H7 (cell line): Measurements from ENCODE around the gene BPI. TPM values are rescaled to one million over a fixed set of nuclear protein-coding genes. Genes with fewer than 3 reads are reported as not detected.
"Not testable (repeated sequence)": the region's sequence is repeated elsewhere in the genome, so short reads cannot be mapped to it uniquely, and the experiment has no call there.

Experiments
- DNase-seq: peaks from one replicate; pipeline ENCODE4 v3.0.0; 2012
- H3K27me3 ChIP-seq: 2 replicates; pipeline ENCODE4 v1.6.0; 2011; ENCODE audit warnings: mild to moderate bottlenecking, low read length; ENCODE audit not compliant: control insufficient read depth, insufficient read depth
- H3K36me3 ChIP-seq: replicated peaks from 2 replicates; pipeline ENCODE4 v1.5.1; 2011; ENCODE audit warnings: low read length; ENCODE audit not compliant: control insufficient read depth, insufficient read depth
- H3K4me3 ChIP-seq: 2 replicates; pipeline ENCODE4 v1.5.1; 2011; ENCODE audit warnings: low read depth, mild to moderate bottlenecking, control low read depth, low read length, moderate library complexity; ENCODE audit not compliant: insufficient read depth
- total RNA-seq: library from RNA; depleted of rRNA; stranded (reverse); fragments of >200 nt; shearing (Covaris generic); gene quantifications from 2 replicates; pipeline ENCODE4 v1.2.3, GENCODE V29; 2014; rRNA removed

Gene BPI
- total RNA-seq, 1 experiment from 2014 or later: not detected

GRCh38 chr20:38363004-38363747 is 59.2 kb downstream of the BPI start:
- Histone ChIP-seq H3K4me3 (no peak overlapping the region), H3K27me3 (no peaks in the 10 kb centered on the region), H3K36me3 (no peaks in the 10 kb centered on the region)
- DNase-seq: no peak

GRCh38 chr20:38369389-38369788 is 65.4 kb downstream of the BPI start:
- Histone ChIP-seq H3K27me3 (no peaks in the 10 kb centered on the region), H3K36me3 (no peaks in the 10 kb centered on the region), H3K4me3 (no peak overlapping the region)
- peak; percentile 73 for DNase-seq

- H3K36me3 ChIP-seq: no peaks in the 10 kb centered on the region
- H3K27me3 ChIP-seq: no peaks in the 10 kb centered on the region
- no peak for DNase-seq
- no peak overlapping the region for H3K4me3 ChIP-seq
Observed at GRCh38 chr20:38372806-38373205, 68.8 kb downstream of the BPI start.

DNA sequence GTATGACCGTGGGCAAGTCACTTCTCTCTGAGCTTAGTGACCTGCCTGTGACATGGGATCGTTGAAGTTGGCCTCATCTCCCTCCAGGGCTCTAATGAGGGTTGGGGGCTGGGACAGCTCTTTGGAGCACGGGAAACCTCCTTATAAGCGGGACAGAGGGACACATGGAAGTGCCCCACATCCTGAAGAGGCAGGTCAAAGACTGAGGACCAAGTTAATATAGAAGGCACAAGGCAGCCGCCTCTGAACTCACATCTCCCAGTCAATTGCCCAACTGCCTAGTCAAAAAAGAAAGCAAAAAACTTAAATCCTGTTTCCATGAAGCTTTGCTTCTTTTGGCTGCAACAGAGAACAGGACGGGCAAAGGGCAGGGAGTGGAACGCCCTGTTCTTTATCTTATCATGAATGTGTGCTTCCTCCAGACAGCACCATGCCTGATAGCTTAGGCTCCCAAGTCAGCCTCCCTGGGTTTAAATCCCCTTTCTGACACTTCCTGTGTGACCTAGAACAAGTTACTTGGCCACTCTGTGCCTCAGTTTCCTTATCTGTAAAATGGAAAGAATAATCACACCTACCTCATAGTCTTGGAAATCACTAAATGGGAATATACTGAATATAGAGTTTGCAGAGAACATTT is 69.4 kb downstream of the BPI start:
- H3K36me3 ChIP-seq: no peaks in the 10 kb centered on the region
- H3K4me3 ChIP-seq: no peak overlapping the region
- DNase-seq: no peak
- H3K27me3 ChIP-seq: no peaks in the 10 kb centered on the region

- DNase-seq: no peak
- Histone ChIP-seq H3K36me3 (no peaks in the 10 kb centered on the region), H3K4me3 (no peak overlapping the region), H3K27me3 (no peaks in the 10 kb centered on the region)
Observed at GRCh38 chr20:38373898-38374297, 69.9 kb downstream of the BPI start.

DNA sequence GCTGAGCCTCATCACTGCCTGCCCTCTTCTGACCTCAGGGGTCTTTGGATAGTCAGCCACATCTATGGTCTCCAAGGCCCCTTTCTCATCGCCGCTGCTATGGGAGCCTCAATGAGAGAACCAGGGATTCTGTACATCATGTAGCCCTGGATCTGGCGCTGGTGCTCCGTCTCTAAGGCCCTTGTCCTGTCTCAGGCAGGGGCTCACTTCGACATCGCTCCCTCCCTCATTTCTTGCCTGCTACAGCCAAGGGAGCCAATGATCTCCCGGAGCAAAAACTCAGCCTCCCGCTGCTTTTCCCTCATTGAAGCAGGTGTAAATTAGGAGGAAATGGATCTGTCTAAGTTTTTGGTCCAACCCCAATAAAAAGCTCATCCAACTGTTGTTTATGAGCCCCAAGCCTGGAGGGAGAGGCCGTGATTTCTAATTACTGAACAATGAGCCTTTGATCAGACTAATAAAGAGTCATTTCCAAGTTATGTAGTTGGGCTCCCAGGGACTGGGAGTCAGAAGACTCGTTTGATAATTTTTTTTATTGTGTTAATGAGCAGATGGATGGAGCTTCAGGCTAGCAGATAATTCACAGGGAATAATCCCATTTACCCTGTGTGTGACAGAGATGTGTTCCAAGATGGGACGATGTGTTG is 73.2 kb downstream of the BPI start:
- Histone ChIP-seq H3K4me3 (no peak overlapping the region), H3K27me3 (no peaks in the 10 kb centered on the region), H3K36me3 (no peaks in the 10 kb centered on the region)
- DNase-seq: no peak

DNA sequence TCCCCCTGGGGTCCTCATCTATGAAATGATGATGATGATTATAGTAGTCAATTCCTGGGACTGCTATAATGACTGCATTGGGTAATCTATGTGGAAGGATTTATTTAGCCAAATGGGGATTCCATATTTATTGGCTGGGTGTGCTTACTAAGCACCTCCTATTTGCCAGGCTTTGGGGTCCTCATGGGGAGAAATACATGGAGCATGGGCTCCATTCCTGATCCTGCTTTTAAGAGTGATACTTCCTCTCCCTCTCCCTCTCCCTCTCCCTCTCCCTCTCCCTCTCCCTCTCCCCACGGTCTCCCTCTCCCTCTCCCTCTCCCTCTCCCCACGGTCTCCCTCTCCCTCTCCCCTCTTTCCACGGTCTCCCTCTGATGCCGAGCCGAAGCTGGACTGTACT is 73.9 kb downstream of the BPI start:
- not testable (repeated sequence) for DNase-seq, H3K27me3 ChIP-seq, H3K4me3 ChIP-seq, H3K36me3 ChIP-seq

GRCh38 chr20:38383147-38383546 is 79.2 kb downstream of the BPI start:
- no peaks in the 10 kb centered on the region; the same call in 1 of the 2 replicates for H3K36me3 ChIP-seq
- DNase-seq: no peak
- H3K4me3 ChIP-seq: no peak overlapping the region
- H3K27me3 ChIP-seq: no peaks in the 10 kb centered on the region

DNA sequence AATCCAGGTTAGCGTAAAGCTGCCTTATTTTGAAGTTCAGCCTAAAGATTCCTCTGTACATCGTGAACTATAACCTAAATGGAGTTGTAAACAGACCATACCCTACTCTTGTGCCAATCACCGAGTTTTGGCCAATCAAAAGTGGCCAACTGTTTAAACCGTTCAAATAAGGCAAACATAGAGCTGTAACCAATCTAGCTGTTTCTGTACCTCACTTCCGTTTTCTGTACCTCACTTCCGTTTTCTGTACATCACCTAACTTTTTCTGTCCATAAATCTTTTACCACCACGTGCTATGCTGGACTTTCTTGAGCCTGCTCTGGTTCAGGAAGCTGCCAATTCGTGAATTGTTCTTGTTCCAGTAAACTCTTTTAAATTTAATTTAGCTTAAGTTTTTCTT is 82.0 kb downstream of the BPI start:
- no peak for DNase-seq
- Histone ChIP-seq H3K36me3 (no peaks in the 10 kb centered on the region; the same call in 1 of the 2 replicates), H3K27me3 (no peaks in the 10 kb centered on the region), H3K4me3 (no peak overlapping the region)

- DNase-seq: no peak
- H3K4me3 ChIP-seq: no peak overlapping the region
- H3K36me3 ChIP-seq: no peaks in the 10 kb centered on the region; the same call in 1 of the 2 replicates
- no peaks in the 10 kb centered on the region for H3K27me3 ChIP-seq
Observed at GRCh38 chr20:38386851-38387250, 82.9 kb downstream of the BPI start.

Other genes with a start within 250 kb of the BPI start
- 0.83 and 1.1 TPM in 2 replicates for gene TGM2, start 138.9 kb upstream of the BPI start, total RNA-seq
- 0.24 and 0.78 TPM in 2 replicates for gene KIAA1755, start 43.4 kb upstream of the BPI start, total RNA-seq
- gene LBP, start 42.3 kb downstream of the BPI start, total RNA-seq: 0.21 and 0.33 TPM in 2 replicates
- gene SNHG17, start 131.2 kb downstream of the BPI start, total RNA-seq: 44.2 and 45.6 TPM in 2 replicates
- 17.5 and 23.9 TPM in 2 replicates for gene RALGAPB, start 168.7 kb downstream of the BPI start, total RNA-seq